AG09319 (cell line): ENCODE data around the gene QSER1.

Experiments used
- DNase-seq: peaks from one replicate; pipeline ENCODE4 v3.0.0-alpha.2; 2010; ENCODE audit warnings: low read depth; ENCODE audit errors: extremely low read depth
- TF ChIP-seq, protein P1 (sequence below): IDR thresholded peaks from 2 replicates; pipeline ENCODE4 v1.5.1; 2011; ENCODE audit warnings: low read depth, mild to moderate bottlenecking, inconsistent platforms, low read length, moderate library complexity

Gene QSER1

DNA sequence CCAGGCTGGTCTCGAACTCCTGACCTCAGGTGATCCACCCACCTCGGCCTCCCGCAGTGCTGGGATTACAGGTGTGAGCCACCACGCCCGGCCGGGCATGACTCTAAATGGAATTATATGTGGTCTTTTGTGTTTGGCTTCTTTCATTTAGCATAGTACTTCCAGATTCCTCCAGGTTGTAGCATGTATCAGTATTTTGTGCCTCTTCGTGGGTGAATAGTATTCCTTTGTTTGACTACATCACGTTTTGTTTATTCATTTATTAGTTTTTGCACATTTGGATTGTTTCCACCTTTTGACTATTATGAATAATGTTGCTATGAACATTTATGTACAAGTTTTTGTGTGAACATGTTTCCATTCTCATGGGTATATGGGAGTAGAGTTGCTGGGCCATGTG lies 24.4 kb downstream of the QSER1 start:
- DNase-seq: no peak
- TF ChIP-seq, protein P1, sequence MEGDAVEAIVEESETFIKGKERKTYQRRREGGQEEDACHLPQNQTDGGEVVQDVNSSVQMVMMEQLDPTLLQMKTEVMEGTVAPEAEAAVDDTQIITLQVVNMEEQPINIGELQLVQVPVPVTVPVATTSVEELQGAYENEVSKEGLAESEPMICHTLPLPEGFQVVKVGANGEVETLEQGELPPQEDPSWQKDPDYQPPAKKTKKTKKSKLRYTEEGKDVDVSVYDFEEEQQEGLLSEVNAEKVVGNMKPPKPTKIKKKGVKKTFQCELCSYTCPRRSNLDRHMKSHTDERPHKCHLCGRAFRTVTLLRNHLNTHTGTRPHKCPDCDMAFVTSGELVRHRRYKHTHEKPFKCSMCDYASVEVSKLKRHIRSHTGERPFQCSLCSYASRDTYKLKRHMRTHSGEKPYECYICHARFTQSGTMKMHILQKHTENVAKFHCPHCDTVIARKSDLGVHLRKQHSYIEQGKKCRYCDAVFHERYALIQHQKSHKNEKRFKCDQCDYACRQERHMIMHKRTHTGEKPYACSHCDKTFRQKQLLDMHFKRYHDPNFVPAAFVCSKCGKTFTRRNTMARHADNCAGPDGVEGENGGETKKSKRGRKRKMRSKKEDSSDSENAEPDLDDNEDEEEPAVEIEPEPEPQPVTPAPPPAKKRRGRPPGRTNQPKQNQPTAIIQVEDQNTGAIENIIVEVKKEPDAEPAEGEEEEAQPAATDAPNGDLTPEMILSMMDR: no peak

DNA sequence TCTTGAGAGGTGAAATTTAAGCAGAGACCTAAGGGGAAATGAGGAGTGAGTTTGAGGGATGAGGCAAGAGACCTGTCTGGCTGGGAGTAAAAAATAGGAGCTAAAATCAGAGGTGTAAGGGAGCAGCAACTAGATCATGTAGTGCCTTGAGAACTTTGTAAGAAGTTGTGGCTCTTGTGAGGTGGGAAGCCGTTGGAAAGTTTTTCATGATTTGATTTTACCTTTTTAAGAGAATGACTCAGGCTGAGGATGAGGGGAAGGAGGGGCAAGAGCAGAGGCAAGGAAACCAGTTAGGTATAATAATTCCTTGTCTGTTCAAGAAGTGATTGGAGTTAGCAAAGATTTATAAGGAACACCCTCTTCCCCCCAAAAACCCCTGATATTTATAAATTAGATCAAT lies 25.8 kb downstream of the QSER1 start:
- TF ChIP-seq, protein P1: no peak
- DNase-seq: no peak

DNA sequence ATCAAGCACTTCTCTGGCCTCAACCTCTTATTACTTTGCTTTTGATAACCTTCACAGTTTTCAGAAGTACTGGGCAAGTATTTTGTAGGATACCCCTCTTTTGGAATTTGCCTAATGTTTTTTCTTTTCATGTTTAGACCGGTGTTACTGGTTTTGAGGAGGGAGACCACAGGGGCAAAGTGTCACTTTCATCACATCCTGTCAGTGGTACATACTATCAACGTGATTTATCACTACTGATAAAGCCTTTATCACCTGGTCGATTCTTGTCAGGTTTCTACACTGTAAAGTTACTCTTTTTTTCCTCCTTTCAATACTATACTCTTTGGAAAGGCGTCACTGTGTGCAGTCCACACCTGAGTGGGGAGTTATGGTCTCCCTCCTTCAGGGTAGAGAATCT lies 26.7 kb downstream of the QSER1 start:
- TF ChIP-seq, protein P1: no peak
- DNase-seq: no peak

DNA sequence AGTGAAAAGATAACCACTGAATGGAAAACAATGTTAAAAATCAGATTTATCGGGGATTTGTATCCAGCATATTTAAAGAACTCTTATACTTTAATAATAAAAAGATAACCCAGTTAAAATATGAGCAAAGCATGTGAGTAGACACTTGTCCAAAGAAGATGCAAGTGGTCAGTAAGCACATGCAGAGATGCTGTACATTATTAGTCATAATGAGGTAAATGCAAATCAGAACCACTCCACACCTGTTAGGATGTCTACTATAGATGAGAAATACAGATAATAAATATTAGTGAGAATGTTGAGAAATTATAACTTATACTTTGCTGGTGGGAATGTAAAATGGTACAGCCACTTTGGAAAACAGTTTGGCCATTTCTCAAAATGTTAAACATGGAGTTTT lies 28.0 kb downstream of the QSER1 start:
- no peak for DNase-seq
- TF ChIP-seq, protein P1: no peak

DNA sequence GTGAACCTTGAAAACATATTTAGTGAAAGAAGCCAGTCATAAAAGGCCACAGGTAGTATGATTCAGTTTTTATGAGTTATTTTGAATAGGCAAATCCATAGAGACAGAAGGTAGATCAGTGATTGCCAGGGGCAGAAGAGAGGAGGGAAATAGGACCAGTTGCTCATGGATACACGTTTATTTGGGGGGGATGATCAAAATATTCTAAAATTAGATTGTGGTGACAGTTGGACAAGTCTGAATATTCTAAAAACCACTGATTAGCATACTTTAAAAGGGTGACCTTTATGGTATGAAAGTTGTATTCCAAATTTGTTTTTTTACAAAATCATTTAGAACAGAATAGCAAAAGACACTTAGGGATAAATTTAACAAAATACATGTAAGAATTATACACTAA lies 28.6 kb downstream of the QSER1 start:
- DNase-seq: no peak
- TF ChIP-seq, protein P1: no peak

DNA sequence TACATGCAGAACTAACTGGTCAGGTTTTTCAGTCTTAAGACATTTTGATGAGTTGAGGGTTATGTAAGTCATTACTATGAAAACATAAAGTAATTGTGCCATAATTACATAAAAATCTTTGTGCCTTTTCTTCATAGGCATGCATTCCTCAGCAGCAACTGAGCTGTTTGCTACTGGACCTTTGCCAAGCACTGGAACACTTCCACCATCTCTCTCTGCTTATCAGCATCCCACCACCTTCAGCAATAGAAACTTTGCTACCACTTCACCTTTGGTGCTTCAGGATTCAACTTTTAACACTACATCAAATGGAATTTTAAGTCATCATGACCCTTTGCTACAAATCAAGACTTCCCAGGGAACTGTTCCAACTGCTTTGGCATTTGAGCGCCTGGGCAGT lies 39.0 kb downstream of the QSER1 start:
- TF ChIP-seq, protein P1: no peak

DNA sequence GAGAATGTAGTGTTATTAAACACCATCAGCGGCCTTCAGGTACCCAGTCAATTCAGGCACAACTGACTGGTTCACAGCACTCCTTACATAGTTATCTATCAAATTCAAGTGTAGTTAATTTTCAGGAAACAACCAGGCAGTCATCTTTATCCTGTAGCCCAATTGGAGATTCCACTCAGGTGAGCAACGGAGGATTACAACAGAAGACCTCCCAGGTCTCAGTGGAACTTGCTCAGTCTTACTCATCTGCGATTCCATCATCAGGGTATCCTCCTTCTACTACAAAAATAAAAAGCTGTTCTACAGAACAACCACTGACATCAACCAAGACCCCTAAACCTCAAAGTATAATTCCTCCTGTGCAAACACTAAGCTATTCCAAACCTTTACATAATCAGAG lies 39.6 kb downstream of the QSER1 start:
- TF ChIP-seq, protein P1: no peak
- no peak for DNase-seq

More for the DNA sequence above, 39.0 kb downstream of the QSER1 start:
- DNase-seq: no peak
